Ascending aorta (tissue), 2 donors: ENCODE data around the gene APOBEC3F. TPM values are rescaled to one million over a fixed set of nuclear protein-coding genes. Genes with fewer than 3 reads are reported as not detected.
A peak's percentile ranks its signal among the peaks of the same experiment; 100 is the strongest.
"Not testable (repeated sequence)": the region's sequence is repeated elsewhere in the genome, so short reads cannot be mapped to it uniquely, and the experiment has no call there.

Source experiments
- DNase-seq, 2 donors: peaks; one replicate each; pipeline ENCODE4 v3.0.0-alpha.2; 2019; ENCODE audit warnings: low spot score in 2 of 2
- H3K27ac ChIP-seq, 2 donors: fragments of 200-600 bp; sonication (generic); one replicate each; pipeline ENCODE4 v1.5.1; 2016 to 2017; ENCODE audit warnings: mild to moderate bottlenecking in 1 of 2
- H3K27me3 ChIP-seq: fragments of 200-600 bp; sonication (generic); one replicate; pipeline ENCODE4 v1.5.1; 2017
- H3K36me3 ChIP-seq, 2 donors: fragments of 200-600 bp; sonication (generic); one replicate each; pipeline ENCODE4 v1.5.1; 2016
- H3K4me1 ChIP-seq, 2 donors: fragments of 200-600 bp; sonication (generic); one replicate each; pipeline ENCODE4 v1.5.1; 2016 to 2017; ENCODE audit warnings: mild to moderate bottlenecking in 1 of 2
- H3K4me3 ChIP-seq, 2 donors: fragments of 200-600 bp; sonication (generic); one replicate each; pipeline ENCODE4 v1.5.1; 2016 to 2017; ENCODE audit warnings: mild to moderate bottlenecking in 1 of 2
- H3K9me3 ChIP-seq, 2 donors: fragments of 200-600 bp; sonication (generic); one replicate each; pipeline ENCODE4 v1.5.1; 2016
- intact Hi-C: fragments of 100-400 bp; cut with DNase I; formaldehyde crosslinking; loops from one replicate; pipeline ENCODE4 v1.15.1; 2023
- total RNA-seq: library from RNA; depleted of rRNA; stranded (reverse); fragments of >200 nt; gene quantifications from one replicate; pipeline ENCODE4 v1.1.0, GENCODE V29; 2016
- TF ChIP-seq, protein P1 (sequence below), 3 experiments: fragments of 200-600 bp in 2 of 3; fragments of 450-650 bp in 1 of 3; sonication (generic) in 2 of 3; IDR thresholded peaks; one replicate each; pipeline ENCODE4 v1.5.1; 2016 to 2019; ENCODE audit warnings: antibody characterized with exemption in 3 of 3, mild to moderate bottlenecking in 1 of 3, moderate library complexity in 1 of 3

Gene APOBEC3F
- total RNA-seq, 1 donor from 2014 or later: 0.11 TPM

GRCh38 chr22:39066442-39067276 lies 26.0 kb downstream of the APOBEC3F start:
- H3K27ac ChIP-seq, H3K36me3 ChIP-seq, H3K4me3 ChIP-seq, intact Hi-C loops, H3K9me3 ChIP-seq, H3K4me1 ChIP-seq, DNase-seq, H3K27me3 ChIP-seq: not testable (repeated sequence)

DNA sequence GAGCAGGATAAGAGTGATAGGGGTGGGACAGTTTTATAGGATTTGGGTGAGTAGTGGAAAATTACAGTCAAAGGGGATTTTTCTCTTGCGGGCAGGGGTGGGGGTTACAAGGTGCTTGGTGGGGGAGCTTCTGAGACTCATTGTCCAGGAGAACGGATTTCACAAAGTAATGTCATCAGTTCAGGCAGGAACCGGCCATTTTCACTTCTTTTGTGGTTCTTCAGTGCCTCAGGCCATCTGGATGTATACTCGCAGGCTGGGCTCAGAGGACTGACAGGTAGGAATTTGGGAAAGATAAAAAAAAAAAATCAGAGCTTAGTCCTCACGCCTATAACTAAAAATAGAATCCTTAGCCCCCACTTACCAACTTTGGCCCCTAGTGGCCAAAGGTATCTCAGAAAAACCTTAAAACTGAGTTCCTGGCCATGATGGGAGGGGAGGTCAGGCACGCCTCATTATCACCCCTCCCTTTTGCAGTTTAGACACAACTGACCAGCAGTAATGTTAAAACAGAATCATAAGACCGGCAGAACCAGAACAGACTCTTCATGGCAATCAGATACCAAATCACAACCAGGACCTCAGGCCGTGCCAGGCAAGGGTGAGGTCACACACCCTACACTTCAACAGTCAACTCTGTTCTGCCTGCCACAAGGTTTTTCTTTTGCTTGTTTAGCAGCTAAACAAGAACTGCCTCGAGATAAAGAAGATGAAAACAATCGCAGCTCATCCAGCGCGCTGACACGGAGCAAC lies 27.5 kb downstream of the APOBEC3F start:
- H3K4me1 ChIP-seq: no peaks in the 10 kb centered on the region
- no peak for DNase-seq
- H3K36me3 ChIP-seq: no peaks in the 10 kb centered on the region
- H3K4me3 ChIP-seq: no peak overlapping the region
- H3K9me3 ChIP-seq: no peaks in the 10 kb centered on the region
- TF ChIP-seq, protein P1, sequence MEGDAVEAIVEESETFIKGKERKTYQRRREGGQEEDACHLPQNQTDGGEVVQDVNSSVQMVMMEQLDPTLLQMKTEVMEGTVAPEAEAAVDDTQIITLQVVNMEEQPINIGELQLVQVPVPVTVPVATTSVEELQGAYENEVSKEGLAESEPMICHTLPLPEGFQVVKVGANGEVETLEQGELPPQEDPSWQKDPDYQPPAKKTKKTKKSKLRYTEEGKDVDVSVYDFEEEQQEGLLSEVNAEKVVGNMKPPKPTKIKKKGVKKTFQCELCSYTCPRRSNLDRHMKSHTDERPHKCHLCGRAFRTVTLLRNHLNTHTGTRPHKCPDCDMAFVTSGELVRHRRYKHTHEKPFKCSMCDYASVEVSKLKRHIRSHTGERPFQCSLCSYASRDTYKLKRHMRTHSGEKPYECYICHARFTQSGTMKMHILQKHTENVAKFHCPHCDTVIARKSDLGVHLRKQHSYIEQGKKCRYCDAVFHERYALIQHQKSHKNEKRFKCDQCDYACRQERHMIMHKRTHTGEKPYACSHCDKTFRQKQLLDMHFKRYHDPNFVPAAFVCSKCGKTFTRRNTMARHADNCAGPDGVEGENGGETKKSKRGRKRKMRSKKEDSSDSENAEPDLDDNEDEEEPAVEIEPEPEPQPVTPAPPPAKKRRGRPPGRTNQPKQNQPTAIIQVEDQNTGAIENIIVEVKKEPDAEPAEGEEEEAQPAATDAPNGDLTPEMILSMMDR (IDR thresholded peaks at IDR 0.05): no peak
- H3K27me3 ChIP-seq: no peaks in the 10 kb centered on the region
- intact Hi-C loops: no loop called here
- H3K27ac ChIP-seq: no peak overlapping the region

- Histone ChIP-seq H3K9me3 (no peaks in the 10 kb centered on the region), H3K36me3 (no peaks in the 10 kb centered on the region), H3K27me3 (no peaks in the 10 kb centered on the region), H3K4me1 (no peaks in the 10 kb centered on the region), H3K27ac (no peak overlapping the region), H3K4me3 (no peak overlapping the region)
- TF ChIP-seq, protein P1 (IDR thresholded peaks at IDR 0.05): no peak
- intact Hi-C loops: no loop called here
- no peak for DNase-seq
Measured at GRCh38 chr22:39070186-39070585, 29.5 kb downstream of the APOBEC3F start.

DNA sequence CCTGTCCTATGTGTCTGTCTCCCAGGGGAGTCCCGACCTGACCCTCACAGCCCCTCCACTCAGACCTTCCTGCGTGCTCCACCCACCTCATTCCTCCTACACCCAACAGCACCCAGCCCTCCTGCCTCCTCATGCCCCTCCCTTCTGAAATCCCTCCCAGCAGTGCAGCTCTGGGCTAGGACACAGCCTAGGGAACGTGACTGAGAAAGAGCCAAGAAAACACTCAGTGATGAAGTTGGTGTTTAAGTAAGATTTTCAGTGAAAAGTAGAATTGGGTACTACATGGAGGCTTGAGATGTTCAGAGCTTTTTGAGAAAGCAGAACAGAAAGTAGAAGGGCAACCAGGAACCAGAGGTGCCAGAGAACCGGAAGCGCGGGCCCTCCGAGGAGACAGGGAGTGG lies 31.9 kb downstream of the APOBEC3F start:
- DNase-seq, H3K4me1 ChIP-seq, H3K27ac ChIP-seq, H3K36me3 ChIP-seq, H3K27me3 ChIP-seq, intact Hi-C loops, H3K9me3 ChIP-seq, H3K4me3 ChIP-seq: not testable (repeated sequence)

GRCh38 chr22:39073981-39074380 lies 33.3 kb downstream of the APOBEC3F start:
- Histone ChIP-seq H3K27me3 (no peaks in the 10 kb centered on the region), H3K36me3 (no peaks in the 10 kb centered on the region), H3K9me3 (no peaks in the 10 kb centered on the region), H3K27ac (no peak overlapping the region), H3K4me1 (peaks cover 4 to 5% of the 10 kb centered on the region in 2 donors), H3K4me3 (no peak overlapping the region)
- intact Hi-C loops: no loop called here
- no peak for DNase-seq
- TF ChIP-seq, protein P1 (IDR thresholded peaks at IDR 0.05): no peak

DNA sequence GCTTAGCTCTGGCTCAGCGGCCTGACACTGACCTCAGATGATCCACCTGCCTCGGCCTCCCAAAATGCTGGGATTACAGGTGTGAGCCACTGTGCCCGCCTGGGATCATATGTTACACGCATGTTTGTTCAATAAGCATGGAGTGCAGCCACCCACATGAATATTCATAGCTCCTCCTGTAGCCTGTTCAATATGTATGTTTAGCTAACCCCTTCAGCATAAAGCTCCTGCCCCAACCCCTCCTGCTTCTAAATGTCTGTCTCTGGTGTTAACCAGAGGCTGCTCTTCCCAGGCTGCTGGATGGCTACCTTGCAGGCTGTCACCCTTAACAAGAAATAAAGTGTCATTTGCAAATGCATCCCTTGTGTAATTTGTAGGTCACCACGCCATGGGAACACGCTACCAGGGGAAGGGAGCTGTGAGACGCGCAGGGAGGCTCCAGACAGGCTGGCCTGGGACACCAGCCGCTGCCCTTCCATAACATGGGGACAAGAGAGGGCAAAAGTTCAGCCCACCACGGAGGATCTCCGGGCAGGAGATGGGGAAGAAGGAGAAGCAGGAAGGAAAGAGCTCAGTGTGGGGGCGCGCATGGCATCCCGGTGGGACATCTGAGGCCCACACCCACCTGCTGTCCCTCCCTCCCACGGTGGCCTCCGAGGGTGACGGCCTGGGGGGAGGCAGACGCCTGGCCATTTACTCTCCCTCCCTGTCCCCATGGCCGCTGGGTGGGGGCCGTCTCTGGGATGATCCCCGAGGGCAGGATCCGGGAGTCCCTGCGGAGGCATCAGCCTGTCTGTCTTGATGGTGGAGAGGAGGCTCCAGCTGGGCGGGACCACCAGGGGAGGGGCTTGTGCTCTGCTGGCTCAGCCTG lies 35.7 kb downstream of the APOBEC3F start:
- intact Hi-C loops, H3K36me3 ChIP-seq, H3K27me3 ChIP-seq, DNase-seq, H3K9me3 ChIP-seq, H3K4me1 ChIP-seq: not testable (repeated sequence)
- Histone ChIP-seq H3K27ac (peak overlapping the region in 1 of 2 donors; percentile 27), H3K4me3 (peak overlapping the region in 1 of 2 donors; percentile 66)

DNA sequence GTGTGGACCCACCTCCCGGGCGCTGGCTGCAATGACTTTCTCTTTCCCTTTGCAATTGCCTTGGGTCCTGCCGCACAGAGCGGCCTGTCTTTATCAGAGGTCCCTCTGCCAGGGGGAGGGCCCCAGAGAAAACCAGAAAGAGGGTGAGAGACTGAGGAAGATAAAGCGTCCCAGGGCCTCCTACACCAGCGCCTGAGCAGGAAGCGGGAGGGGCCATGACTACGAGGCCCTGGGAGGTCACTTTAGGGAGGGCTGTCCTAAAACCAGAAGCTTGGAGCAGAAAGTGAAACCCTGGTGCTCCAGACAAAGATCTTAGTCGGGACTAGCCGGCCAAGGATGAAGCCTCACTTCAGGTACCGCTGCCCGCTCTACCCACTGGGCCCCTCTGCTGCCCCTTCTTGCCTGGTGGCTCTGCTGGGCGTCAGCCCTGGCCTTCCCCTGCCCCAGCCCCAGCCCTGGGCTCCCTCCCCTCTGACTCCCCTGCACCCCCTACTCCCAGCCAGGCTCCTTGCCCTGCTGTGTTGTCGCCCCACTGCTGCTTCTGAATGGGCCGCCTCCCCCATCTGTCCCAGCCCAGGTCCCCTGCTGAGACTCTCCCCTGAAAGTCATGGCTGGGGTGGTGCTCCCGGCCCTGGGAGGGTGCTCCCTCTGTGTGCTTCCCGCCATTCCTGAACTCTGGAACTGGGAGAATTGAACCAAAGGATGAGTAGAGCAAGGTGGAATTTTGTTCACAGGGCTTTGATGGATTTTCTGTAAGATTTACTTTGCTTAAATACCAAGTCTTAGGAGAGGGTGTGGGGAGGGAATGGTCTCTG lies 36.6 kb downstream of the APOBEC3F start, which contains the start of gene APOBEC3G:
APOBEC3G (plus strand) TSS at position 250 of the 815 bp plus-strand sequence; CDS start at position 337, 87 bp downstream.
- H3K36me3 ChIP-seq, H3K27me3 ChIP-seq, intact Hi-C loops, H3K9me3 ChIP-seq, H3K4me1 ChIP-seq: not testable (repeated sequence)
- peak within 1 kb of the TSS; percentile 43 to 66 for H3K4me3 ChIP-seq
- peak within 1 kb of the TSS; percentile 67 to 79 for H3K27ac ChIP-seq
- DNase-seq: peak in 1 of 2 donors; percentile 69

GRCh38 chr22:39077912-39078311 lies 37.2 kb downstream of the APOBEC3F start:
- H3K27me3 ChIP-seq, intact Hi-C loops, H3K9me3 ChIP-seq, DNase-seq, H3K4me1 ChIP-seq, H3K36me3 ChIP-seq: not testable (repeated sequence)
- H3K4me3 ChIP-seq: peak overlapping the region in 1 of 2 donors; percentile 66
- peak overlapping the region in 1 of 2 donors; percentile 67 for H3K27ac ChIP-seq
